ENCODE data around the gene ARFIP2.

DNA sequence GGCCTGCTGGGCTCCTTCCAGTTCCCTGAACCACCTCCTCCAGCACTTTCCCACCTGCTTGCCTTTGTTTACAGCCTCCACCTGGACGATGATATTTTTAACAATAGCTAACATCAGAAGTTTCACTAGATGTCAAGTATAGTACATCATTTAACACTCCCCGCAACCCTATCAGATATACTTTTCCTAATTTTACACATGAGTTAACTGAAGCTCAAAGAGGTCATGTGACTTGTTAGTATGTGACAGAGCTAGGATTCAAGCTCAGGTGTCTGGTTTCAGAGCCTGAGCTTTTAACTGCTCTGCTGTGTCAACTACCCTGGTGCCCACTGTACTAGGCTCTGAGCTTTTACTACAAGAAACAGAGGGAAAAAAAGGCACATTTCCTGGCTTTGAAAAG lies 26.1 kb downstream of the ARFIP2 start:
- TF ChIP-seq POLR2A (IDR thresholded peaks at IDR 0.05; ENCODE audit: low read depth, low read length) (no peak), POU2F2 (IDR thresholded peaks at IDR 0.05; ENCODE audit: low read depth, low read length) (no peak), POLR2AphosphoS5 (IDR thresholded peaks at IDR 0.05; ENCODE audit: low read depth, low read length) (no peak), TAF1 (IDR thresholded peaks at IDR 0.05; ENCODE audit: low read depth, low read length) (no peak), SPI1 (IDR thresholded peaks at IDR 0.05; ENCODE audit: low read depth, low read length) (no peak)
